ENCODE measurements around the gene PDS5A. TPM values are rescaled to one million over a fixed set of nuclear protein-coding genes. Genes with fewer than 3 reads are reported as not detected.

Gene PDS5A
- total RNA-seq, 1 experiment from 2014 or later: 86.4 TPM

DNA sequence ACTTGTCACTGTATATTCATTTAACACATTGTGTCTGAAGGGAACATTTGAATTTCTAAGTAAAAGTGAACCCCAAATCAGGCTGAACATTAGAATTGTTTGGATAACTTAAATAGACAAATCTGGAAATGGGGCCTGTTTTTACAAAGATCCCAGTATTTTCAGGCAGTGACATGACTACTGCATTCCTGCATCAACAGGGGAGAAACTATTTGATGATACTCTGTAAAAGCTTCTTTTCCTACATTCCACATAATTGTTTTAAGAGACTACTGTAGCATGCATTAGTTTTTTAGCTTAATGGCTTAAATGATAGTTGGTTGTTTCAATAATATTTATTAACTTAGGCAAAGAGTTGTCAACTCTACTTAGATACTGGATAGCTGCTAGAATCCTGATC lies 127.0 kb downstream of the PDS5A start:
- Histone ChIP-seq H3K27ac (no peak overlapping the region), H2AFZ (no peak overlapping the region), H3F3A (ENCODE audit: insufficient read depth, low read depth) (no peaks in the 10 kb centered on the region), H3K9me3 (ENCODE audit: insufficient read depth, low read depth) (no peaks in the 10 kb centered on the region), H3K4me1 (replicated peaks; ENCODE audit: insufficient read depth) (no peaks in the 10 kb centered on the region), H3K36me3 (ENCODE audit: low read depth) (peaks cover 9% of the 10 kb centered on the region; the same call in 1 of the 2 replicates), H3K9me2 (ENCODE audit: insufficient read depth) (no peaks in the 10 kb centered on the region), H3K79me2 (ENCODE audit: low read depth) (no peaks in the 10 kb centered on the region), H3K4me3 (no peak overlapping the region), H3K27me3 (ENCODE audit: insufficient read depth, low read depth) (no peaks in the 10 kb centered on the region), H3K4me2 (no peak overlapping the region), H4K20me1 (ENCODE audit: insufficient read depth) (no peaks in the 10 kb centered on the region)
- CTCF ChIA-PET: no interaction called here
- TF ChIP-seq, protein P1, sequence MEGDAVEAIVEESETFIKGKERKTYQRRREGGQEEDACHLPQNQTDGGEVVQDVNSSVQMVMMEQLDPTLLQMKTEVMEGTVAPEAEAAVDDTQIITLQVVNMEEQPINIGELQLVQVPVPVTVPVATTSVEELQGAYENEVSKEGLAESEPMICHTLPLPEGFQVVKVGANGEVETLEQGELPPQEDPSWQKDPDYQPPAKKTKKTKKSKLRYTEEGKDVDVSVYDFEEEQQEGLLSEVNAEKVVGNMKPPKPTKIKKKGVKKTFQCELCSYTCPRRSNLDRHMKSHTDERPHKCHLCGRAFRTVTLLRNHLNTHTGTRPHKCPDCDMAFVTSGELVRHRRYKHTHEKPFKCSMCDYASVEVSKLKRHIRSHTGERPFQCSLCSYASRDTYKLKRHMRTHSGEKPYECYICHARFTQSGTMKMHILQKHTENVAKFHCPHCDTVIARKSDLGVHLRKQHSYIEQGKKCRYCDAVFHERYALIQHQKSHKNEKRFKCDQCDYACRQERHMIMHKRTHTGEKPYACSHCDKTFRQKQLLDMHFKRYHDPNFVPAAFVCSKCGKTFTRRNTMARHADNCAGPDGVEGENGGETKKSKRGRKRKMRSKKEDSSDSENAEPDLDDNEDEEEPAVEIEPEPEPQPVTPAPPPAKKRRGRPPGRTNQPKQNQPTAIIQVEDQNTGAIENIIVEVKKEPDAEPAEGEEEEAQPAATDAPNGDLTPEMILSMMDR (conservative IDR thresholded peaks at IDR 0.05): no peak
- TF ChIP-seq EZH2 (IDR thresholded peaks at IDR 0.05; ENCODE audit: low read depth): no peak
- no TSS peak for BruUV-seq (replicated peaks)
- intact Hi-C loops (cut with micrococcal nuclease; ENCODE audit: unreplicated experiment): no loop called here
- no peak for DNase-seq
- POLR2A ChIA-PET (ENCODE audit: unreplicated experiment): no interaction called here

DNA sequence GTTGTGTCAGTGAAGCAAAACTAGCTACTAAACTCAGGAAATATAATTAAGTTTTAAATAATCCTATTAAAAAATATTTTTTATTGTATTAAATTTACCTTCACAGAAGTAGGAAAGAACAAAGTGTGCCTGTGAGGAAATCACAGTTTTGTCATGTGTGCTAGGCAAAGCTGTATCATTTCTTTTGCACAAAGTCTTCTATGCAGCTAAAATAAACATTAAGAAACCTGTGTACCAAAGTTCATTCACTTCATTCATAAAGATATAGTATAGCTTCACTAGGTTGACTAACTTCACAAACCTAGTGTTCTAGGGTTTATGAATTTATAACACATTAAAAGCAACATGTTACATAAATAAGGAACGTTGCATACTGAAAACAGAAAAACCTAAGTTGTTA lies 131.0 kb downstream of the PDS5A start:
- no TSS peak for BruUV-seq (replicated peaks)
- Histone ChIP-seq H3K27ac (no peak overlapping the region), H3K4me1 (replicated peaks; ENCODE audit: insufficient read depth) (no peaks in the 10 kb centered on the region), H2AFZ (no peak overlapping the region), H3K27me3 (ENCODE audit: insufficient read depth, low read depth) (no peaks in the 10 kb centered on the region), H3K36me3 (ENCODE audit: low read depth) (no peaks in the 10 kb centered on the region), H3K4me2 (no peak overlapping the region), H3K9me3 (ENCODE audit: insufficient read depth, low read depth) (no peaks in the 10 kb centered on the region), H4K20me1 (ENCODE audit: insufficient read depth) (no peaks in the 10 kb centered on the region), H3K9me2 (ENCODE audit: insufficient read depth) (no peaks in the 10 kb centered on the region), H3K4me3 (no peak overlapping the region), H3F3A (ENCODE audit: insufficient read depth, low read depth) (no peaks in the 10 kb centered on the region), H3K79me2 (ENCODE audit: low read depth) (no peaks in the 10 kb centered on the region)
- no peak for DNase-seq
- CTCF ChIA-PET: no interaction called here
- intact Hi-C loops (cut with micrococcal nuclease; ENCODE audit: unreplicated experiment): no loop called here
- POLR2A ChIA-PET (ENCODE audit: unreplicated experiment): interaction anchor here (0.7 kb wide), 1 partner anchor 199 kb away, joined by 3 read pairs; no protein-coding TSS in a partner anchor
- TF ChIP-seq, protein P1 (conservative IDR thresholded peaks at IDR 0.05): no peak
- TF ChIP-seq EZH2 (IDR thresholded peaks at IDR 0.05; ENCODE audit: low read depth): no peak

DNA sequence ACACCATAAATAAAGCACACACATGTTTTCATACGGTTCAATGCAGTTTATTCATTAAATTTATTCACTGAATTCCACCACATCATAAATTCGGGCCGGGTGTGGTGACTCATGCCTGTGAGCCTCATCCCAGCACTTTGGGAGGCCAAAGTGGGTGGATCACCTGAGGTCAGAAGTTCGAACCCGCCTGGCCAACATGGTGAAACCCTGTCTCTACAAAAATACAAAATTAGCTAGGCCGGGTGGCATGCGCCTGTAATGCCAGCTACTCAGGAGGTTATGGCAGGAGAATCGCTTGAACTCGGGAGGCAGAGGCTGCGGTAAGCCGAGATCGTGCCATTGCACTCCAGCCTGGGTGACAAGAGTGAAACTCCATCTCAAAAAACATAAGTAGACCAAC lies 131.6 kb downstream of the PDS5A start:
- H3K9me2 ChIP-seq (ENCODE audit: insufficient read depth): no peaks in the 10 kb centered on the region
- DNase-seq: no peak
- H2AFZ ChIP-seq: no peak overlapping the region
- H3K9me3 ChIP-seq (ENCODE audit: insufficient read depth, low read depth): no peaks in the 10 kb centered on the region
- no peaks in the 10 kb centered on the region for H3K4me1 ChIP-seq (replicated peaks; ENCODE audit: insufficient read depth)
- intact Hi-C loops (cut with micrococcal nuclease; ENCODE audit: unreplicated experiment): no loop called here
- H3K27me3 ChIP-seq (ENCODE audit: insufficient read depth, low read depth): no peaks in the 10 kb centered on the region
- TF ChIP-seq, protein P1 (conservative IDR thresholded peaks at IDR 0.05): no peak
- no peak for TF ChIP-seq EZH2 (IDR thresholded peaks at IDR 0.05; ENCODE audit: low read depth)
- H3K27ac ChIP-seq: no peak overlapping the region
- H3K36me3 ChIP-seq (ENCODE audit: low read depth): no peaks in the 10 kb centered on the region
- no peak overlapping the region for H3K4me2 ChIP-seq
- ChIA-PET POLR2A (ENCODE audit: unreplicated experiment) (interaction anchor here (0.7 kb wide), 1 partner anchor 200 kb away, joined by 3 read pairs; no protein-coding TSS in a partner anchor), CTCF (no interaction called here)
- no TSS peak for BruUV-seq (replicated peaks)
- H3K79me2 ChIP-seq (ENCODE audit: low read depth): no peaks in the 10 kb centered on the region
- H3K4me3 ChIP-seq: no peak overlapping the region
- no peaks in the 10 kb centered on the region for H4K20me1 ChIP-seq (ENCODE audit: insufficient read depth)
- H3F3A ChIP-seq (ENCODE audit: insufficient read depth, low read depth): no peaks in the 10 kb centered on the region

Data from PC-9 (cell line).